NCI-H446 (cell line): ENCODE data around the gene UTF1.
"Not testable (repeated sequence)": the region's sequence is repeated elsewhere in the genome, so short reads cannot be mapped to it uniquely, and the experiment has no call there.

ENCODE experiments used
- DNase-seq, 2 experiments: peaks; one replicate each; lab custom pipeline; 2025; lab: John Stamatoyannopoulos, UW

The UTF1 gene

GRCh38 chr10:133229265-133230043 lies 563 bp upstream of the UTF1 start:
- no peak for DNase-seq

GRCh38 chr10:133230387-133231195 lies 574 bp downstream of the UTF1 start:
- DNase-seq: no peak

GRCh38 chr10:133231244-133231945 lies 1.4 kb downstream of the UTF1 start:
- DNase-seq: no peak

- DNase-seq: no peak
Measured at GRCh38 chr10:133231946-133232574, 2.0 kb downstream of the UTF1 start.

- DNase-seq: not testable (repeated sequence)
Measured at GRCh38 chr10:133234796-133235195, 4.8 kb downstream of the UTF1 start.

- no peak for DNase-seq
Measured at GRCh38 chr10:133235265-133235855, 5.3 kb downstream of the UTF1 start.

- no peak for DNase-seq
Measured at GRCh38 chr10:133235932-133236331, 5.9 kb downstream of the UTF1 start.

- no peak for DNase-seq
Measured at GRCh38 chr10:133236401-133237240, 6.6 kb downstream of the UTF1 start.

- DNase-seq: no peak
Measured at GRCh38 chr10:133237241-133237587, 7.2 kb downstream of the UTF1 start.

GRCh38 chr10:133237588-133238465 lies 7.8 kb downstream of the UTF1 start, which contains the start of gene VENTX:
TSS of gene VENTX (plus strand) at chr10:133237855. CDS start at chr10:133237915, 60 bp downstream.
- no peak for DNase-seq

- DNase-seq: no peak
Measured at GRCh38 chr10:133238466-133238804, 8.4 kb downstream of the UTF1 start.

GRCh38 chr10:133239990-133240389 lies 10.0 kb downstream of the UTF1 start:
- DNase-seq: no peak

- DNase-seq: no peak
Measured at GRCh38 chr10:133241501-133242205, 11.6 kb downstream of the UTF1 start.

- no peak for DNase-seq
Measured at GRCh38 chr10:133242611-133243356, 12.8 kb downstream of the UTF1 start.

- DNase-seq: no peak
Measured at GRCh38 chr10:133243593-133243992, 13.6 kb downstream of the UTF1 start.

- no peak for DNase-seq
Measured at GRCh38 chr10:133245439-133246235, 15.6 kb downstream of the UTF1 start.

- DNase-seq: no peak
Measured at GRCh38 chr10:133246236-133246626, 16.2 kb downstream of the UTF1 start.
